Activated CD8-positive, alpha-beta T cell treated with anti-CD3 and anti-CD28 coated beads for 36 hours (primary cell): ENCODE results near the gene CD3G. TPM values are rescaled to one million over a fixed set of nuclear protein-coding genes. Genes with fewer than 3 reads are reported as not detected.
A peak's percentile ranks its signal among the peaks of the same experiment; 100 is the strongest.
"Not testable (repeated sequence)": the region's sequence is repeated elsewhere in the genome, so short reads cannot be mapped to it uniquely, and the experiment has no call there.

Experiments used
- ATAC-seq: fragments of 200-7000 bp; cut with Tn5 transposase; one replicate; pipeline ENCODE4 v1.10.0; 2021; ENCODE audit warnings: mild to moderate bottlenecking, moderate library complexity
- CTCF ChIA-PET: fragments of 350-600 bp; sonication (Branson Sonifier 250); formaldehyde crosslinking; loops from one replicate; lab custom pipeline; 2021; ENCODE audit warnings: antibody characterized with exemption; lab: Charles Lee
- POLR2A ChIA-PET: fragments of 350-600 bp; sonication (Branson Sonifier 250); formaldehyde crosslinking; loops from one replicate; lab custom pipeline; 2021; ENCODE audit warnings: antibody characterized with exemption; lab: Charles Lee
- DNase-seq: peaks from one replicate; pipeline ENCODE4 v3.0.0-alpha.2; 2020
- H3K27ac Mint-ChIP-seq: one replicate; pipeline ENCODE4 v1.8.0; 2021; ENCODE audit warnings: mild to moderate bottlenecking, mixed read lengths
- H3K27me3 Mint-ChIP-seq: one replicate; pipeline ENCODE4 v1.8.0; 2021; ENCODE audit warnings: mixed read lengths
- H3K36me3 Mint-ChIP-seq: one replicate; pipeline ENCODE4 v1.8.0; 2021; ENCODE audit warnings: low read depth, mixed read lengths
- H3K4me1 Mint-ChIP-seq: one replicate; pipeline ENCODE4 v1.8.0; 2021; ENCODE audit warnings: low read depth, mixed read lengths
- H3K4me3 Mint-ChIP-seq: one replicate; pipeline ENCODE4 v1.8.0; 2021; ENCODE audit warnings: mild to moderate bottlenecking, moderate library complexity, mixed read lengths
- H3K9me3 Mint-ChIP-seq: one replicate; pipeline ENCODE4 v1.8.0; 2021; ENCODE audit warnings: mixed read lengths
- CTCF ChIP-seq: fragments of 200-600 bp; IDR thresholded peaks from one replicate; pipeline ENCODE4 v1.8.0; 2022; ENCODE audit warnings: antibody characterized with exemption, mild to moderate bottlenecking
- intact Hi-C: fragments of 100-400 bp; cut with micrococcal nuclease; formaldehyde crosslinking; loops from one replicate; pipeline ENCODE4 v1.10.0; 2022
- total RNA-seq, 2 experiments: library from RNA; stranded (reverse); gene quantifications; one replicate each; pipeline ENCODE4 v1.2.3, GENCODE V29; 2021

CD3G gene
- total RNA-seq, 2 experiments from 2014 or later = 116 to 118 TPM

GRCh38 chr11:118304227-118304567 is 39.9 kb upstream of the CD3G start:
- peak; percentile 65 for ATAC-seq

GRCh38 chr11:118304568-118305248 is 39.4 kb upstream of the CD3G start, which contains the start of gene CD3E:
Gene CD3E, plus strand, starts transcription at chr11:118304730. Its CDS starts 223 bp downstream, at chr11:118304953.
- POLR2A ChIA-PET = interaction anchor here (0.5 to 7.3 kb wide), 26 partner anchors 9 to 267 kb away, joined by 3 to 73 read pairs (median 4); partner anchors contain the start of genes ARCN1, JAML, KMT2A and MPZL3
- TF ChIP-seq CTCF = no peak

More at GRCh38 chr11:118304227-118304567, 39.9 kb upstream of the CD3G start:
- H3K36me3 Mint-ChIP-seq = peaks cover 42% of the 10 kb centered on the region
- peak overlapping the region; percentile 96 for H3K4me3 Mint-ChIP-seq
- CTCF ChIA-PET = interaction anchor here (0.8 to 12.3 kb wide), 18 partner anchors 9 to 158 kb away, joined by 3 to 86 read pairs (median 4); partner anchors contain the start of genes JAML and MPZL2
- POLR2A ChIA-PET = interaction anchor here (0.5 to 7.3 kb wide), 18 partner anchors 8 to 131 kb away, joined by 3 to 73 read pairs (median 4); partner anchors contain the start of genes JAML, KMT2A and UBE4A
- H3K27ac Mint-ChIP-seq = peak overlapping the region; percentile 99
- no peak for TF ChIP-seq CTCF
- peaks cover 50% of the 10 kb centered on the region for H3K4me1 Mint-ChIP-seq
- intact Hi-C loops = loop anchor here (2.0 kb wide), 1 partner anchor 41 kb away; the partner anchor contains the start of gene CD3G
- no peak for DNase-seq
- H3K27me3 Mint-ChIP-seq = no peaks in the 10 kb centered on the region
- H3K9me3 Mint-ChIP-seq = no peaks in the 10 kb centered on the region

GRCh38 chr11:118305726-118306125 is 38.4 kb upstream of the CD3G start:
- Mint-ChIP-seq H3K27me3 (no peaks in the 10 kb centered on the region), H3K9me3 (peaks cover 2% of the 10 kb centered on the region), H3K36me3 (peaks cover 55% of the 10 kb centered on the region), H3K27ac (peak overlapping the region; percentile 99), H3K4me3 (peak overlapping the region; percentile 96), H3K4me1 (peaks cover 61% of the 10 kb centered on the region)
- no peak for TF ChIP-seq CTCF
- peak; percentile 59 for DNase-seq
- ChIA-PET POLR2A (interaction anchor here (0.7 to 7.3 kb wide), 18 partner anchors 8 to 136 kb away, joined by 3 to 73 read pairs (median 5); partner anchors contain the start of genes JAML, KMT2A and MPZL3), CTCF (interaction anchor here (0.6 to 12.3 kb wide), 9 partner anchors 10 to 135 kb away, joined by 3 to 86 read pairs (median 5); partner anchors contain the start of genes MPZL2 and MPZL3)
- intact Hi-C loops = loop anchor here (2.0 to 5.0 kb wide), 3 partner anchors 39 to 103 kb away; partner anchors contain the start of gene CD3G
- ATAC-seq = no peak

More at GRCh38 chr11:118304568-118305248, 39.4 kb upstream of the CD3G start, which contains the start of gene CD3E:
- Mint-ChIP-seq H3K4me3 (peak within 1 kb of the TSS; percentile 96), H3K36me3 (peaks cover 47% of the 10 kb centered on the region), H3K9me3 (no peaks in the 10 kb centered on the region), H3K27ac (peak within 1 kb of the TSS; percentile 99), H3K27me3 (no peaks in the 10 kb centered on the region), H3K4me1 (peaks cover 54% of the 10 kb centered on the region)
- DNase-seq (peak; percentile 88), ATAC-seq (peak; percentile 77)
- CTCF ChIA-PET = interaction anchor here (0.8 to 12.3 kb wide), 18 partner anchors 9 to 159 kb away, joined by 3 to 86 read pairs (median 4); partner anchors contain the start of genes JAML, MPZL2 and MPZL3
- intact Hi-C loops = loop anchor here (2.0 to 5.0 kb wide), 3 partner anchors 40 to 102 kb away; partner anchors contain the start of gene CD3G

- Mint-ChIP-seq H3K4me1 (peaks cover 67% of the 10 kb centered on the region), H3K4me3 (peak overlapping the region; percentile 96), H3K36me3 (peaks cover 62% of the 10 kb centered on the region), H3K27me3 (no peaks in the 10 kb centered on the region), H3K27ac (peak overlapping the region; percentile 99), H3K9me3 (peaks cover 2% of the 10 kb centered on the region)
- ATAC-seq (peak; percentile 25), DNase-seq (peak; percentile 77)
- POLR2A ChIA-PET = interaction anchor here (0.6 to 7.3 kb wide), 14 partner anchors 8 to 136 kb away, joined by 3 to 73 read pairs (median 4); partner anchors contain the start of gene JAML
- intact Hi-C loops = loop anchor here (5.0 kb wide), 2 partner anchors 89 to 104 kb away; no protein-coding TSS in a partner anchor
- TF ChIP-seq CTCF = no peak
- CTCF ChIA-PET = interaction anchor here (1.1 to 12.3 kb wide), 7 partner anchors 11 to 136 kb away, joined by 5 to 86 read pairs (median 18); partner anchors contain the start of genes MPZL2 and MPZL3
These were observed 37.6 kb upstream of the CD3G start for GRCh38 chr11:118306556-118306955.

GRCh38 chr11:118308995-118309528 is 35.1 kb upstream of the CD3G start:
- H3K4me1 Mint-ChIP-seq = peaks cover 72% of the 10 kb centered on the region
- ATAC-seq = peak; percentile 10
- not testable (repeated sequence) for H3K9me3 Mint-ChIP-seq, H3K27me3 Mint-ChIP-seq
- ChIA-PET POLR2A (interaction anchor here (1.3 to 7.3 kb wide), 4 partner anchors 10 to 89 kb away, joined by 3 to 73 read pairs (median 8); partner anchors contain the start of gene JAML), CTCF (interaction anchor here (0.9 to 2.9 kb wide), 9 partner anchors 8 to 110 kb away, joined by 3 to 26 read pairs (median 3); partner anchors contain the start of gene CD3D)
- H3K4me3 Mint-ChIP-seq = peak overlapping the region; percentile 96
- DNase-seq = peak; percentile 51
- peak overlapping the region; percentile 99 for H3K27ac Mint-ChIP-seq
- peaks cover 84% of the 10 kb centered on the region for H3K36me3 Mint-ChIP-seq
- intact Hi-C loops = loop anchor here (5.0 kb wide), 2 partner anchors 92 to 107 kb away; no protein-coding TSS in a partner anchor
